GM23338 (cell line): ENCODE measurements around the gene CGRRF1.

ENCODE experiments used
- EZH2 ChIP-seq: fragments of 200-600 bp; sonication (generic); IDR thresholded peaks from one replicate; pipeline ENCODE4 v1.8.0; 2017; ENCODE audit warnings: antibody characterized with exemption, mild to moderate bottlenecking, low read depth; ENCODE audit not compliant: unreplicated experiment
- POLR2AphosphoS5 ChIP-seq: IDR thresholded peaks from 2 replicates; pipeline ENCODE4 v1.6.1; 2016; ENCODE audit warnings: antibody characterized with exemption, low read depth
- TF ChIP-seq, protein P1 (sequence below), 2 experiments: fragments of 200-600 bp in 1 of 2; sonication (generic) in 1 of 2; conservative IDR thresholded peaks; 2 replicates each; pipeline versions ENCODE4 v1.5.1 to v1.6.1; 2016 to 2017; ENCODE audit warnings: antibody characterized with exemption in 2 of 2, low read depth in 2 of 2, mild to moderate bottlenecking in 2 of 2, moderate library complexity in 1 of 2

DNA sequence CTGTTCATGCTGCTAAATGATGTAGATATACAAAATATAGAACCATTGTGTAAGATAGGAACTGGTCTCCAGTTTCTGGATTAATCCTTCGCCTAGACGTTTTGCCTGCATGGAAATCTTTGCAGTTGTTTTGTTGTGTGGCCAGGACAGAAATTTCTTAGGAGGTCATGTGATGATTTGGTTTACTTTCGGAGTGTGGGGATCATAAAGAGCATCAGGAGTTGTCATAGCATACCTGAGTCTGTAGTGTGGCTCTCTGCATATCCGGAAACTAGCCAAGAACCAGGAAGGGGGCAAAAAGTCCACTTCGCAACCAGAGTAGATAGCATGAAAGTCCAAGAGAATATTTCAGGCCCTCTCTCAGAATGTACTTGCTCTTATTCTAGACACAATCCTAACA, 60.3 kb downstream of the CGRRF1 start:
- TF ChIP-seq POLR2AphosphoS5 (no peak), EZH2 (no peak)
- TF ChIP-seq, protein P1, sequence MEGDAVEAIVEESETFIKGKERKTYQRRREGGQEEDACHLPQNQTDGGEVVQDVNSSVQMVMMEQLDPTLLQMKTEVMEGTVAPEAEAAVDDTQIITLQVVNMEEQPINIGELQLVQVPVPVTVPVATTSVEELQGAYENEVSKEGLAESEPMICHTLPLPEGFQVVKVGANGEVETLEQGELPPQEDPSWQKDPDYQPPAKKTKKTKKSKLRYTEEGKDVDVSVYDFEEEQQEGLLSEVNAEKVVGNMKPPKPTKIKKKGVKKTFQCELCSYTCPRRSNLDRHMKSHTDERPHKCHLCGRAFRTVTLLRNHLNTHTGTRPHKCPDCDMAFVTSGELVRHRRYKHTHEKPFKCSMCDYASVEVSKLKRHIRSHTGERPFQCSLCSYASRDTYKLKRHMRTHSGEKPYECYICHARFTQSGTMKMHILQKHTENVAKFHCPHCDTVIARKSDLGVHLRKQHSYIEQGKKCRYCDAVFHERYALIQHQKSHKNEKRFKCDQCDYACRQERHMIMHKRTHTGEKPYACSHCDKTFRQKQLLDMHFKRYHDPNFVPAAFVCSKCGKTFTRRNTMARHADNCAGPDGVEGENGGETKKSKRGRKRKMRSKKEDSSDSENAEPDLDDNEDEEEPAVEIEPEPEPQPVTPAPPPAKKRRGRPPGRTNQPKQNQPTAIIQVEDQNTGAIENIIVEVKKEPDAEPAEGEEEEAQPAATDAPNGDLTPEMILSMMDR (conservative IDR thresholded peaks at IDR 0.05; ENCODE audit: low read depth in 2 of 2) = no peak
